Activated CD4-positive, alpha-beta T cell treated with anti-CD3 and anti-CD28 coated beads, Interleukin-2, amount 50 U/mL, for 24 hours (primary cell): ENCODE measurements around the gene PLAAT1.

Experiments used
- DNase-seq, 2 donors: peaks; one replicate each; pipeline ENCODE4 v3.0.0-alpha.2; 2020; ENCODE audit warnings: low read depth in 1 of 2, low spot score in 1 of 2

Gene PLAAT1

GRCh38 chr3:193240850-193241706 lies at the start of gene PLAAT1:
PLAAT1 (plus strand) TSS chr3:193241222; CDS start chr3:193255651, 14,429 bp downstream.
- no peak for DNase-seq

DNA sequence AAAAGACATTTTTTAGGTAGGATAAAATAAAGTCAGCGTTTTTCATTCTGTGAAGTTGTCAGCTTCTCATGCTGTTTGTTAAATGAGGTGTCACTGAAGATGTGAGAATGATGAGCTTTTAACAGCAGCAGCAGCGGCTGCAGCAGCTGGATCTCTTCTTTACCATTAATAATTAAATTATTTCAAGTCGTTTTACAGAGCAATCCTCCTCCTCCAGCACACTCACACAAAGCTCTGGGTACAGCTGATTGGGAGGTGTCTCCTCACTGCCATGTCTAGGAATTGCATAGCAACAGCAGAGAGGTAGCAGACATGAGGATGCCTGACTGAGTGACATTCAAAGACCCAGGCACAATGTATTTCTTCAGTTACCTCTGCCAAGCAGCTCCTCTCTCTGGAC lies 46.7 kb upstream of the PLAAT1 start:
- DNase-seq = no peak

- DNase-seq = no peak
Measured at GRCh38 chr3:193196746-193197145, 44.3 kb upstream of the PLAAT1 start.

- DNase-seq = no peak
Measured at GRCh38 chr3:193207290-193208273, 33.4 kb upstream of the PLAAT1 start.

DNA sequence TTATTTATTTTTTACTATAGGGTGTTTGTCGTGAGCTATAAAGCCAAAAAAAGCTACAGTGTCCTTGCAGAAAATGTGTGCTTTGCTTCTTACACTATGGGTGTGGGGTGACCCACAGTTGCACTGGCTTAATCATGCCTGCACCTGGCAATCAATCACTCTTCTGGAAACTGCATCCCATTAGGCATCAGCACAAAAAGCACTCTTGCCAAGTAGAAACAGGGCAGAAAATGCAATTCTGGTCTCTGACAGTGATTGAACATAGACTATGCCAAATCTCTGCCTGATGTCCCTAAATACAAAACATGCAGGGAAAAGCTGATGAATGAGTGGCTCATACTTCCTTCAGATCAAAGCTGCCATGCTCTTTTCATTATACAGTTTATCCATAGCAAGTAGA lies 30.4 kb upstream of the PLAAT1 start:
- no peak for DNase-seq

DNA sequence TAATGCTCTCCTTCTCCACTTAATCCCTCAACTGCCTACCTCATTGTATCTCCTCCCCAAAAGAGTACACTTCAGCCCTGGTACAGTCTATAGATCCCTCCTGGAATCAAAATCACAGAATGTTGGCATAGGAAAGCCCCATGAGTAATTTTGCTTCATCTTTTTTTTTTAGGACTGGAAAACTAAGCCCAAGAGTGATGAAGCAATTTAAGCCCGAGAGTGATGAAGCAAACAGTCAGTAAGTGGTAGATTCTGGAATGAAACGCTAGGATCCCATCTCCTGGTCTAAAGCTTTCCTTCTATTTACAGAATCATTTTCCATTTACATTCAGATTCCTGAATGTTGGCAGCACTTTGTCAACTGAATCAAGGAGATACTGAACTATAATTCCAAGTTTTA lies 29.8 kb upstream of the PLAAT1 start:
- no peak for DNase-seq

GRCh38 chr3:193211984-193212383 lies 29.0 kb upstream of the PLAAT1 start:
- no peak for DNase-seq

DNA sequence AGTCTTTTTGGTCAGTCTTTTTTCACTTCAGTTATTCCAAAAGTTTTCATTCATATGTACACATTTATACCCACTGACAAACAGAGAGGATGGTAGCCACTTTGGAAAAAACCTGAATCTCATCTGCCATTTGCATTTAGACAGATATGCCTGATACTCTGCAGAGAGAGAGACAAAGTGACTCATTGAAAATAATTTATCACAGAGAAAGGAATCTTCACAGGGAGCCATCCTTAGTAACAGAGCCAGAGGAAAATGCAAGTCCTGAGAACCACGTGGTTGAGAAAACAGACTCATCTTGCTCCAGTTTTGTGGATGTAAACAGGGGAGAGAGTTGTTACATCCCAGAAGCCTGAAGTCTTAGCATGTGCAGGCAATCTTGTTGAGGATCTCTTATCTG lies 28.2 kb upstream of the PLAAT1 start:
- no peak for DNase-seq

DNA sequence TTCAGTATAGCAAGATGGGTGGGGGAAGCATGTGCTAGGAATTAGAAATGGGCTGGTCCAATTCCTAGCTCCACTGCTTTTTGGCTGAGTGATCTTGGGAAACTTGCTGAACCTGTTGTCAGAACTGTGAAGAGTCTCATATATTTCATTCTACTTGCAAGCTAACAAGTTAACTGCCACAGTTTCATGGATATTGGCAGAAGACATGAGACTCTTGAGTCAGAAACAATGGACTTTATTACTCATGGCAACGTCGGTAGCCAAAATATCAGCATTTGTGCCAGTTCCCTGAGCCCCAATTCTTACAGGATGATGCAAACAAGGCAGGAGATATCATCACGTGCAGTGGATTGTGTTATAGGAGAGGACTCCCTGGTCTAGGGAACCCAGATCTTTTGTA lies 26.6 kb upstream of the PLAAT1 start:
- DNase-seq = no peak

GRCh38 chr3:193225302-193226125 lies 15.5 kb upstream of the PLAAT1 start:
- no peak for DNase-seq

DNA sequence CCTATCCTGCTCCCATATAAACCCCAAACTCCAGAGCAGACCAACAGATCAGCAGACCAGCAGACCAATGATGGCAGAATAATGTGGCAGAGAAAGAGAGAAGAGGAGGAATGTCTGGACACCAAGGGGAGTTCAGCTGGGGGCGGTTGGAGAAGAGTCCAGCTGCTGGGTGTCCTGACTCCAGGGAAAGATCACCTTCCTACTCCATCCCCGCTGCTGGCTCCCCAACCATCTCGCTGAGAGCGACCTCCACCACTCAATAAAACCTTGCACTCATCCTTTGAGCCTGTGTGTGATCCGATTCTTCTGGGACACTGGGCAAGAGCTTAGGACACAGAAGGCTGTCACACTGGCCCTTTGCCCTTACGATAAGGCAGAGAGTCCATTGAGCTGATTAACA lies 12.8 kb upstream of the PLAAT1 start:
- no peak for DNase-seq

GRCh38 chr3:193229851-193230420 lies 11.1 kb upstream of the PLAAT1 start:
- DNase-seq = no peak

- DNase-seq = no peak
Measured at GRCh38 chr3:193230610-193231009, 10.4 kb upstream of the PLAAT1 start.

- DNase-seq = no peak
Measured at GRCh38 chr3:193231201-193231600, 9.8 kb upstream of the PLAAT1 start.

DNA sequence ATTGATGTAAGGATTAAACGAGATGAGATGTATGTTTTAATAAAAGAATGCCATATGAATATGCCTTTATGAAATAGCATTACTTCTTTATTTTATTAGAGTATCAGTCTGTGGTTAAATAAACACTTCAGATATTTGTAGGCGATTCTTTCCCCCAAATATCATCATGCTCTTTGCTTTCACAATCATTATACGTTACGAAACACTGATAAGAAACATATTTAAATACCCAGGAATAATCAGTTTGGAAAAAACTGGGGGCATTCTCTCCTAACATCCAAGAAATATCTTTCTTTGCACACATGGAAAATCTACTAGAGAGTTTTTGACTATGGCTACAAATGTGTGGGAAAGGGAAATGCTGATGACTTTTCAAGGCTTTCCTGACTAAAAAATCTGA lies 4.4 kb upstream of the PLAAT1 start:
- DNase-seq = no peak

- no peak for DNase-seq
Measured at GRCh38 chr3:193237030-193237429, 4.0 kb upstream of the PLAAT1 start.

- DNase-seq = no peak
Measured at GRCh38 chr3:193240436-193240849, 579 bp upstream of the PLAAT1 start.

GRCh38 chr3:193241716-193242115 lies 694 bp downstream of the PLAAT1 start:
- DNase-seq = no peak

- DNase-seq = no peak
Measured at GRCh38 chr3:193243571-193243970, 2.5 kb downstream of the PLAAT1 start.

- DNase-seq = no peak
Measured at GRCh38 chr3:193248848-193249468, 7.9 kb downstream of the PLAAT1 start.
